OCI-LY3 (cell line): Measurements from ENCODE around the gene ZNF467.

ENCODE experiments used
- CTCF ChIP-seq: fragments of 200-600, 300-600 bp; sonication (generic); IDR thresholded peaks from 2 replicates; pipeline ENCODE4 v1.5.1; 2014; ENCODE audit warnings: antibody characterized with exemption, low read length, low read depth
- EZH2phosphoT487 ChIP-seq: fragments of 200-600 bp; shearing (Covaris generic); IDR thresholded peaks from 2 replicates; pipeline ENCODE4 v1.6.1; 2018; ENCODE audit warnings: antibody characterized with exemption, mixed run types, low read depth

GRCh38 chr7:149799397-149800168 is 26.2 kb upstream of the ZNF467 start:
- TF ChIP-seq CTCF (peak; percentile 88), EZH2phosphoT487 (no peak)
